ENCODE results near the gene HEATR9.

GRCh38 chr17:35890774-35891155, 22.1 kb upstream of the HEATR9 start:
- TF ChIP-seq POLR2A (IDR thresholded peaks at IDR 0.05) (no peak), CTCF (IDR thresholded peaks at IDR 0.05) (no peak)

Measured in testis (tissue), 2 donors.